DMS153 treated with DMSO at 0.1 percent for 48 hours (cell line): Measurements from ENCODE around the gene RAET1L.
"Not testable (repeated sequence)": the region's sequence is repeated elsewhere in the genome, so short reads cannot be mapped to it uniquely, and the experiment has no call there.

Experiments
- DNase-seq: peaks from one replicate; lab custom pipeline; 2025; ENCODE audit not compliant: unreplicated experiment; lab: John Stamatoyannopoulos, UW

The RAET1L gene

GRCh38 chr6:150018846-150019580 lies 6.3 kb downstream of the RAET1L start:
- DNase-seq, result no peak

GRCh38 chr6:150017186-150017521 lies 8.2 kb downstream of the RAET1L start:
- DNase-seq, result not testable (repeated sequence)

- peak; percentile 56 for DNase-seq
Observed at GRCh38 chr6:150016324-150017185, 8.8 kb downstream of the RAET1L start.

DNA sequence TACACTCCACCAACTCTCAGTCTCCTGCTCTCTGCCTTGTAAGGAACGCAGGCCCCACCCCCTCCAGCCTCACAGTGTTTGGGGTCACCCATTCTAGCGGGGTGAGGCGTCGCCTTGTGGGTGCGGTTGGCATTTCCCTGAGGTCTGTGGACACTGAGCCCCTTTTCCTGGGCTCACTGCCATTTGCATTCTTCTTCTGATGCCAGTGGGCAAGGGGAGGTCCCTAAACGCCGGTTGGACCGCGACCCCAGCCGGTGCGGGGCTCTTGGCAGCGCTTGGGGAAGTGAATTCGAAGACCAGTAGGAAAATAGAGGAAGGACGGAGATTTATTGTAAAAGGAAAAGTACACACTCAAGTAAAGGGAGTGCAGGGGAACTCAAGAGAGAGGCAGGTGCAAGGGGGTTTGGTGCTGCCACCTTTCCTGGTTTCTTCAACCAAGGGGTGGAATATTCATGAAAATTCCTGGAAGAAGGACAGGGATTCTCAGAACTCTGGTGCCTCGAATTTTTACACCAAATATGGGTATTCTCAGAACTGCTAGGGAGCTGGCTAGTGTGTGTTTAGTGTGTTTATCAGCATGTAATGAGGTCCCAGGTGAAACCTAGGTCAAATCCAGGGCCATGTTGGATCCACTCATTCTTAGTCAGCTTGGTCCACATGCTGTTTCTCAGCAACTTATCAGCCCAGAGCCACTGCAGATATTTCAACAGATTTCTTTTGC lies 9.9 kb downstream of the RAET1L start:
- DNase-seq, result not testable (repeated sequence)

DNA sequence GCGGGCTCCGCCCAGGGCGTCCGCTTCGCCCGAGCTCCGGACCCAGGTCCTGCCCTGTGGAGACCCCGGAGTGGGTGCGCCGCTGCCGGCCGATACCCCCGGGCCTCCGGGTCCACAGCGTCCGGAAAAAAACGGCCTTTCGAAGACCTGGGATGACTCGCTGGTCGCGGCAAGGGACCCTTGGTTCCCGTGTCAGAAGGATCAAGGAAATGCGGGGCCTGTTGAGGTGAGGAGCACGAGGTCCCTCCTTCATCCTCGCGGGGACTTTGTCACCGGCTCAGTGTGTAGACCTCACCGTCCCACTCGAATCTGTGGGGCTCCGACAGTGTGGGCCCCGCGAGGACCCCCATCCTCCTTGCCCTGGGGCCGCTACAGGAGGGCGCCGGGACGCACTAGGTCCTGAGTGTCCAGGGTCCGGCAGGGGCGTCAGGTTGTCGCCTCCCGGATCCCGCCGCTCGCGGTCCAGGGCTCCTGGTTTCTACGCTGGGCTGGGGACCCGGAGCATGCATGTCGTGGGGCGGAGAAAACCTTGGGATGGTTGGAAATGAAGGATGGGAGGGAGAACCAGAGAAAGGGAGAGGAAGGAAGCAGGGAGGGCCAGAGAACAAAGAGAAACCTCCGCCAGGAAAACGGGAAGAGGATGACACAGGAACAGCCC lies 10.6 kb downstream of the RAET1L start:
- DNase-seq, result not testable (repeated sequence)

GRCh38 chr6:150013785-150014622 lies 11.3 kb downstream of the RAET1L start:
- DNase-seq, result not testable (repeated sequence)

DNA sequence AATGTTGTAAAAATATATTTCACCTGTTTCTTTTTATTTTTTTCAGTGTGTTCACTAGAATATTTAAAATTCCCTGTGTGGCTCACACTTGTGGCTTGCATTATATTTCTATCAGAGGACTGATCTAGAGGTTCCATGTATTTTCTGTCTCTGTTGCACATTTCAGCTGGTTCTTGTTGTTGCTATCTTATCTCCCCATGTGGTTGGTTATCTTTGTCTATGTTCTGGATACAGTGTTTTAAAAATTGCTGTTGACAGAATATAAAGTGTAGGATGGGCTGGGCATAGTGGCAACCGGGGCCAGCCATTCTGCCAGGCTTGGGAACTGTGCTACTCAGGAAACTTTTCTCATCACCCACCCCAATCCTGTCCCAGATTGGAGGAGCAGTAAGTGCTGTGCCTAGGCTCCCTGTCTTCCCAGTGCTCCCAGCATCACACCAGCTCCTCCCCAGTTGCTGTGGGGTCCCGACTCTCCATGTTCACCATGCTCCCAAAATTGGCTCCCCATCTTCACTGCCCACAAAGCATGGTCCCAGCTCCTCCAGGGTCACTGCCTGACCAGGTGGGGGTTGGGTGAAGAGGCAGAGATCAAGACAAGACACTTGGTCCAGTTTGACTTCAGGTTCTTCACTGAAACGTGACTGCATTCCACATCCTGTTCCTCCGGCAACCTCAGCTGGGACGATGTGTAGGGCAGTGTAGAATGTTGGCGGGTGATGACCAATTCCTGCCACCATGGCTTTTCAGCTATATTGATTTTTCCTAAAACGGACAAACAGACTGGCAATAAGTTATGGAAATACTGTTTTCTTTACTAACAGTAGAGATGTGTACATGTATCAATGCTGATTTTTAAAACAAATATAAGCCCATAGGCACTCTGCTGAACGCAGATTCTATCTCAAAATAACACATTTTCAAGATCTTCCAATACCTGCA lies 12.2 kb downstream of the RAET1L start:
- not testable (repeated sequence) for DNase-seq

GRCh38 chr6:150008588-150008987 lies 16.7 kb downstream of the RAET1L start:
- no peak for DNase-seq

DNA sequence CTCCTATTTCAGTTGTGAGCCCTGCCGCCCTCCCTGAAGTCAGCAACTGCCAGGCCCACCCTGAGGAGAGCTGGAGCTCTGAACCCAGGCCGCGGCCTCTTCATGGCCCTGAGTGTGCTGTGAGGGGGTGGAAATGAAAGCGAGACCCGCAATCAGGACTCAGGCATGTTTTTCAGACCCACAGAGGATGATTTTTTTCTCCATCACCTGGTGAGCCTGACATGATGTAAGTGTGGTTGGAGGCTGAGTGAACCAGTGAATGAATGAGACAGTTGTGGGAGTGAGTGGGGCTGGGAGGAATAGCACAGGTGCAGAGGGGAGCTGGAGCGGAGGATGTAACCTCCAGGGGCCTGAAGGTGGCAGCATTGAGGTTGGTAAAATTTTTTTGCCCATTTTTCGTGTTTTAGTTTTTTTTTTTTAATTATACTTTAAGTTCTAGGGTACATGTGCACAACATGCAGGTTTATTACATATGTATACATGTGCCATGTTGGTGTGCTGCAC lies 18.3 kb downstream of the RAET1L start:
- no peak for DNase-seq

DNA sequence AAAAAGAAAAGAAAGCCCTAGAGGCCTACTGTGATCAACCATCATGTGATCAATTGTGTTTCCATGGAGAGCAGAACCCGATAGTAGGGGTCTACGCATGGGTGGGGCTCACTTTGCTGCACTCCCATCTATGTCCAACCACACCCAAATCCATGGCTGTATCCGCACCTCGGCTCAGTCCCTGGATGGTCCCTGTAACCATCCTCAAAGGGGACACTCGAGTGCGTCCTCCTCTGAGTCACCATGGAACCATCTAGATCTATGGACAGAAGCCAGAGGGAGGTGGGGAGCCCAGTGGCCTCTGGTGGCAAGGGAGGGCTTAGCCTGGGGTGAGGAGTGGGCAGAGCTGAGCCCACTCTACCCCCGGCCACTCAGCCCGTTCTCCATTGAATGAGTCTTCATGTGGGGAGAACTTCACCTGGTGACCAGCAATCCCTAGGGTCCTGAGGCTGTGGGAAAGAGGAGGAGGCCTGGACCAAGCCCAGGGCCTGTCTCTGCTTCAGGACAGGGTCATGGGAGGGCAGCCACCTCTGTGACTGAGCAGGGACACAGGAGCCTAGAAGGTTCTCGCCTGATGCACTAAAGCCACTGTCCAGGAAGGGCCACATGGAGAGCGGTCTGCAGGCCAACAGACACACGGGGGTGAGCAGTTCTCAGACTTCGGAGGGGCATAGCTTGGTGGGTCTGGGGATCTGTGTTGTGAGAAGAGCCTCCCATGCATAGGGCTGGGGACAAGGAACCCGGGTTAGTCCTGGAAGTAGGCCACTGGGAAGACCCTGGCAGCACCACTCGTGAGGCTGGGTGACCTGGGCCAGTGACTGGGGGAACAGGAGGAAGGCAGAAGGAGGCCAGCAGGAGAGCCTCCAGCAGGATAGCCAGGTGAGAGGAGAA lies 19.3 kb downstream of the RAET1L start:
- DNase-seq, result no peak

DNA sequence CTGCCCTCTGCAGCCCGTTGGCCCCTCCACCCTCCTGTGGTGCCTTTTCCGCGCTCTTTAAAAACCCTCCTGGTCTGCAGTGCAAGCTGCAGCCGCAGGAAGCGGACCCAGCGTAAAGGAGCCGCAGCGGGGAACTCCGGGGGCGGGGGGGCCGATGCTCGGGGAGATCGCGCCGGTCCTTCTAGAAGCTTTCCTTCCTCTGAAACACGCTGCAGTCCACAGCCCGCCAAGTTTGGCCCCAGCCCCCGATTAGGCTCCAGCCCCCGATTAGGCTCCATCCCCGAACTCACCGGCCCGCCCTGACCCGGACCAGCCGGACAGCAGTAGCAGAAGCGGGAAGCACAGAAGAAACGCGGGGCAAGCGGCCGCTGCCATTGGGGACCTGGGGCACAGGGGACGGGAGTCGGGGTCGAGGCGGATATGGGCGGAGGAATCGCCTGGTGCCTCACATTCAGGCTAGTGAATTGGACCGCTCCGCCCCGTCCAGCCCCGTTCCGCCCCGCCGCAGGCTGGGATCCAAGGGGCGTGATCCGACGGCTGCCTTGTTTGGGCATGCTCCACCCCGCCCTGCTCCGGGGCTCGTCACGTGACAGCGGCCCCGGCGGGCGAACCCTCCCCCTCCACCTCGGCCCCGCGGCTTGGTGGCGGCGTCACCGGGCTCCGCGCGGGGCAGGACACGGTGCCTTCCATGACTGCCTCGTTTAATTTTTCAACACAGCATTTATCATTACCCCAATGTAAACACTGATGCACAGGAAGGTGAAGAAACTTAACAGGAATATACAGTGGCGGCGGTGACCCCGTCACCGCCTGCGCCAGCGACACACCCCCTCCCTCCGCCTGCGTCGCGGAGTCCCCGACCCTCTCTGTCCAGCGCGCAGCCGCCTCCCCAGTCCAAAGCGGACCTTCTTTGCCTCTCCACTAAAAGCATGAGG lies 20.3 kb downstream of the RAET1L start:
- peak; percentile 60 for DNase-seq

DNA sequence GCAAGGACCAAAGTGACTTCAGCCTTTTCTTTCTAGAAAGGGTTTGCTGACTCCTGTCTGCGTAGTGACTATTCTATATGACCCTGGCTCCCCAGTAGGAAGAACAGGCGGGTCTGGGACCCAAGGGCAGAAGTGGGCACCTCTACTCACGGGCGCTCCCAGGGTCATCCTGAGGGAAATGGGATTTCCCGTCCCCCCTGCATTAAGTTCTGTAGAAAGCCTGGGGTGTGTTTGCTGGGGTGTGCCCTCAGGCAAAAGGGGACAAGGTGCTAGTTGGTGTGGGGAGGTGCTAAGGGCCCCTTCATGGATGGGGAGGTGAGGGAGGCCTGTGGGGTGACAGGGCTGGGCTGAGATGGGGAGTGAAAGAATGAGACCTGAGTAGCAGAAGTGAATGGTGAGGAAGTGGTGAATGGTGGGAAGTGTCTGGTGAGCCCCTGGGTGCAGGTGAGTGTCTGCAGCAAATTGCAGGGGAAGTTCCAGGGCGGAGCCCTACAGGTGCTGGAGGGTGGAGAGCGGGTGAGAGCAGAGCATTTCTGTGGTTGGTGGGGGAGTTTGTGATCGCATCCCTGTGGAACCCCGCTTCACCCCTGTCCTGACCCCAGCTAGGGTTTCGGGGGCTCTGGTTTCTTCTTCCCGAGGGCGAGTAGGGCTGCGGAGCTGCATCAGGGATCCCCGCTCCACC lies 21.1 kb downstream of the RAET1L start:
- no peak for DNase-seq

GRCh38 chr6:150003599-150003998 lies 21.7 kb downstream of the RAET1L start:
- not testable (repeated sequence) for DNase-seq

DNA sequence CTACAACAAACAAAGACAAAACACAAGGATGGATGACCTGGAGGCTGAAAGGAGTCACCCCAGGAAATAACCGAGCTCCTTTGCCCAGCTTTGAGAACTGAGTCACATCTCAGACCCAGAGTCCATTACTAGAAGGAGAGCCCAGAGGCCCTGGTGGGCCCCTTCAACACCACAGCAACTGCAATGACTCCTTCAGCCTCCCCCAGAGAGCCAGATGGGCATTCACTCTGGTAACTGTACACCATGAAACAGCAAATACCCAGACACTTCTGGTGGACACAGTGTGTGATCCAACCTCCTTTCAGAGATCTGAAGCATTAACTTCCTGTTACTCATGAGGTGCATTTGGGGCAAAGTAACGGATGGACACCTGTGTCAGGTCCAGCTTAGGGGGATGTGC lies 22.6 kb downstream of the RAET1L start:
- no peak for DNase-seq

GRCh38 chr6:150001295-150002008 lies 23.9 kb downstream of the RAET1L start:
- DNase-seq, result no peak

DNA sequence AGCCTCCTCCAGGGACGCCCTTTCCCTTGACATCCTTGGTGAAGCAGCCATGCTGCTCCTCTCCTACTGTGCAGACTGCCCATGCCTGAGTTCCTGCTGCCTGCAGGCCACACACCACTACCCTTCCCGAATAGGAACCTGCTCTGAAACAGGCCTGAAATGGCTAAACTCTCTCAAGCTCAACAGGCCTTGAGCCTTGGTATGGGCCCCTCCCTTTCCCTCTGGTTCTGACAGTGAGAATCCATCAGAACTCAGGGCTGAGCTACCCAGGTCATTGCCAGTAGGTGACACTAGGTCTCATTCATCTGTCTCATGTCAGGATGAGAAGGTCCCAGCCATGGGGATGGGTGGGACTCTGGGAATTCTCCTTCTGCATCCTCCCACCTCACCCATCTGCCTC lies 25.7 kb downstream of the RAET1L start:
- DNase-seq, result no peak
